Dedifferentiated amniotic fluid mesenchymal stem cell (primary cell): ENCODE results near the gene TTC38.

Source experiments
- DNase-seq: peaks from one replicate; pipeline ENCODE4 v3.0.0-alpha.2; 2016; ENCODE audit errors: extremely low spot score

The TTC38 gene

DNA sequence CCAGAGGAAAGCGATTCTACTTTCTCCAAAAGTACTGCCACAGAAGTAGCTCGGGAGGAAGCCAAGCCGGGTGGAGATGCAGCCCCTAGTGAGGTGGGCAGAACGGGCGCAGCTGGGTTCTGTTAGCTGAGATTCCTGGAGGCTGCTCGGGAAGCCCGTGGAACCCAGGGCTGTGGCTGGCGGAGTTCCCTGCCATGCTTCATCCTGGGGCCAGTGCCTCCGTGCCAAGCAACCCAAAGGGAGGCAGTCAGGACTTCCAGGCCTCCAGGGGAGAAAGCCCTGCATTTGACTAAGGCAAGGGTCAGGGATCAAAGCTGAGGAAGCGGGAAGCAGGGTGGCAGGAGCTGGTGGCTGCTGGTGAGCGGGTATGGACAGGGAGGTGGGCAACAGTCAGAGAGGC lies 61.0 kb downstream of the TTC38 start:
- DNase-seq, result no peak

DNA sequence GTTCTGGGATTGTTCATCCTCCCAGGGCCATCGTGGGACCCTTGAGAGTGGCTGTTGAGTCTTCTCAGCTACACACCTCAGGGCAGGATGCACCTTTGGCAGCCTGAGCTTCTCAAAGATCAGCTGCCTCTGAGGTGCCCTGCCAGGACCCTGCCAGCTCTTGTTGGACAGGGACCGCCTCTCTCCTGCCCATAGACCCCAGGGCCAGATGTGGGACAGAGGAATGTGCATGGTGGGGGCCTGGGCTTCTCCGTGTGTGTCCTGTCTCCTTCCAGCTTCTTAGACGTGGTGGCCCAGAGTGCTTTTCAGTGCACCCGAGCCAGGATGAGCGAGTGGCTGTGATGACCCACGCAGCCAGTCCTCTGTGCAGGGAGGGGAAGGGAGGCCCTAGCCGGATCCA lies 61.8 kb downstream of the TTC38 start:
- DNase-seq, result no peak

DNA sequence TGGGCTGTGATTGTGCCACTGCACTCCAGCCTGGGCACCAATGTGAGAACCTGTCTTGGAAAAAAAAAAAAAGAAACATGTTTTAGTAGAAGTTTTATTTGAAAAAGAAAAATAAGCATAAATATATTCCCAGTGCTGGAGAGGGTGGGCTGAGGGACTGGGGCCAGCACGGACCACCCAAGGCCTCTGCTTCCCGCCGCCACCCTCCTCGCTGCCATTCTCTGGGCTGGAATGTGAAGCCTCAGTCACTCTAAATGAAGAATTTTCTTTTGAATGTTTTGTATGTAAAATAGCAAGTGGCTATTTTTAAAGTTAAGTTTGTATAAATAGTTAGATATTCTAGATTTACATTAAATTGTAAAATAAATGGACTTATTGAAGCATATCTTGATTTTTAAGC lies 62.6 kb downstream of the TTC38 start:
- DNase-seq, result no peak

DNA sequence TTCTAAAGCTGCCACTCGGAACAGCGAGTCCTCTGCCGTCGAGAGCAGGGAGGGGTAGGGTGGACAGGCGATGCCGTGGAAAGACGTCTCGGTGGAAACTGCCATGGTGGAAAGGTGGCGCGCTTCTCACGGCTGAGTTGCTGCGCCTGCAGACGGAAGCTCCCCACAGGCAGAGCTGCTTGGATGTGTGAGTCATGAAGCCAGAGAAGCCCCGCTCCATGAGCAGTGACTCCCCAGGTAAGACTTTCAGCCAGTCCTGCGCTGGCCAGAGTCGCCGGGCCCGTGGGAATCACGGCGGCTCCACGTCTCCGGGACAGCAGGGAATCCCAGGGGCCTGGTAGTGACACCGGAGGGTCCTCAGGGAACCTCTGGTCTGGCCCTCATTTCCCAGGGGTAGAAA lies 63.7 kb downstream of the TTC38 start:
- no peak for DNase-seq

DNA sequence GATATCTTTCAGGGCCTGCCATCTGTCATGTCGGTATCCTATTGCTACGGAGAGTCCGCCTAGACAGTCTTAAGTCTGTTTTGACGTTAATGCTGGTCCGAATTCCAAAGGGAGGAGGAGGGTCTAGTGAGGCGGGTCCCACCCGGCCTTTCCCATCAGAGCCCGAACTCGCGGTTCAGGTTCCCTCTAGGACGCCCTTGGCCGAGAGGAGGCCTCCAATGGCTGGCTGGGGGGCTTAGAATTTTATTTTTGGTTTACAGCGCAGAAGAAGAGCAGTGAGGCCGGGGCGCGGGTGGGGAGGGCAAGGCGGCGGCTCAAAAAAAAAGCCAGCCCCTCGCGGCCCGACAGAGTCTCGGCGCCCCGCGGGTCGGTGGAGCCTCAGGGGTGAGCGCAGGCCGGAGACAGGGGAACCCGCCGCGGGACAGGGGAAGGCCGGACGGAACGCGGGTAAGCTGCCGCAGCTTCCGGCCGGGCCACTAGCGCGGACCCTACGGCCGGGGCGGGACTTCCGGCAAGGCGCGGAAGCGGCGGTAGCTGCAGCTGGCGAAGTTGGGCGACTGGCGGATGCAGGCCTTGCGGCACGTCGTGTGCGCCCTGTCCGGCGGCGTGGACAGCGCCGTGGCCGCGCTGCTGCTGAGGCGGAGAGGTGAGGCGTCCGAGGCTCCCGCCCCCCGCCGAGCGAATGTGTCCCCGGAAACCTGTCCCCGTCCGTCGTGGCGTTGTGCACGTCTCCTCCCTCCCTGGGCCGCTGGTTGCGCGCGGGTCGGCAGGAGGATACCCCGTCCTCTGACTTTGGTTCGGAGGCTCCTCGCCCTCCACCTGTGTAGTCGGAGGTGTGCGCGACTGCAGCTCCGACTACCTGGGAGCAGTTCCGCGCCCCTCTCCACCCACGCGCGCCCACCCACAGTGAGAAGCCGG lies 67.7 kb downstream of the TTC38 start, which contains the start of gene TRMU:
Gene TRMU (plus strand): TSS at position 514 of the 918 bp plus-strand sequence. CDS start 51 bp downstream, at position 565.
- DNase-seq, result peak; percentile 78

DNA sequence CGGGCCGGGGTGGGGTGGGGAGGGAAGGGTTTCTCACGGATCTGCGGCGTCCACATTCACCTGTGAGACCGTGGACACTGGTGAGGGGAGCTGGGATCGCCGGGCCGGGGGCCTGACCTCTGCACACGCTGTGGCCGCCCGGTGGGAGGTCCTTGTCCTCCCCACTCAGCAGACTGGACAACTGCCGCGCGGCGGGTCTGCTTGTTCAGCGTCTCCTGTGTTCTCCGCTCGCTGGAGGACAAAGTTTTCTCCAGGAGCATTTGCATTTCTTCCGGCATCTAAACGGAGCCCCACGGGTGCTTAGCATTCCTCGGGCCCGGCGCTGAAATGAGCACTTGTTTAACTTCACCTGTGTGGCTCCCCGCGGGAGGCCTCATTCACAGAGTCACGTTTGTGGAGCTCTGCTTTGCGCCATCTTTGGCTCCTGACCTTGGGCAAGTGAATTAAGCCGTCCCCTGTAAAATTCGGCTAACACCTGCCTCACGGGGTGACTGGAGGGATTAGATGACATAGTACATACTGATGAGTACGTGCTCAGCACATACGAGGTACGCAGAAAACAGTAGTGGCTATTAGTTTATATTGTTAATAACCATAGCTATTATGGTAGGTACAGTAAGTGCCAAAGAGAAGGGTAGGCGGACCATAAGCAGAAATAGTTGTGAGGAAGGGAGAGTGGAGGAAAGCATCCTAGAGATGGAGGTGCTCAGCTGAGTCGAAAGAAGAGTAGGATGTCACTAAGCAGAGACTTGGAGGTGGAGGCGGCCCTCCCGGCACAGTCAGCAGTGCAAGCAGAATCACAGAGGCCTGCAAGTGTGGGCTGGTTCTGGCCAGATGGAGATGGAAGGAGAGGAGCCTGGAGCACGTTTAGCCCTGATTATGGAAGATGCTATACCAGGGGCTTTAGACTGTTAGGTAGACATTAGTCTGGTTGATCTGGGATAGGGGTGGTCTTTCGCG lies 68.6 kb downstream of the TTC38 start:
- no peak for DNase-seq

DNA sequence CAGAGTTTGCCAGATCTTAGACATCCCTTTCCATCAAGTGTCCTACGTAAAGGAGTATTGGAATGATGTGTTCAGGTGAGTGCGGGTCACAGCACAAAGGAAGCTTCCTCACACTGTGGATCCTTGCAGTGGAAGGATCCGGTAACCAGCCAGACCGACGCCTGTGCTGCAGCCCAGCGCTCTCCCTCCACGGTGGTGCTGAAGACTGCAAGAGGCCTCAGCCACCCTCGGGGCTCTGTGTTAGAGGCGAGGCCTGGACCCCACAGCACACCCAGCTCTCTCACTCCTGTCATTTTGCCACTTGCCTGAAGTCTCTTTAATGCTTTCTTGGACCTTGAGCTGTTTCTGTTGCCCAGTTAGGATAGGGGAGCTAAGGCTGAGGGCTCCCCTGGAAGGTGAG lies 70.1 kb downstream of the TTC38 start:
- no peak for DNase-seq

DNA sequence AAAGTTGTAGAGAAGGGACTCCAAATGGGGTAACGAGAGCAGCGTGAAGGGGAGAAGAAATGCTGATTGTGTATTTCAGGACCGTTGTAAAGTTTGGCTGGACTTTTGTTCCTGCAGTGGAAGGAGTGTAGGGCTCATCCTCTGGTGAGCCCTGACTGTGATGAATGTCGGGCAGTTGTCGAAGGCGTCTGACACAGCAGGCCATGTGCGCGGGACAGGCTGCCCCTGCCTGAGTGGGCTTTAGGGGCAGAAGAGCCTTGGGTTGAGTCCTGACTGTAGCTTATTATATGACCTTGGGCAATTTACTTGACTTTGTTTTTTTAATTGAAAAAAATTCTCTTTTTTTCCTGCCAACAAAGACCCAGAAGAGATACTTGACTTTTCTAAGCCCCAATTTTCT lies 70.8 kb downstream of the TTC38 start:
- no peak for DNase-seq

DNA sequence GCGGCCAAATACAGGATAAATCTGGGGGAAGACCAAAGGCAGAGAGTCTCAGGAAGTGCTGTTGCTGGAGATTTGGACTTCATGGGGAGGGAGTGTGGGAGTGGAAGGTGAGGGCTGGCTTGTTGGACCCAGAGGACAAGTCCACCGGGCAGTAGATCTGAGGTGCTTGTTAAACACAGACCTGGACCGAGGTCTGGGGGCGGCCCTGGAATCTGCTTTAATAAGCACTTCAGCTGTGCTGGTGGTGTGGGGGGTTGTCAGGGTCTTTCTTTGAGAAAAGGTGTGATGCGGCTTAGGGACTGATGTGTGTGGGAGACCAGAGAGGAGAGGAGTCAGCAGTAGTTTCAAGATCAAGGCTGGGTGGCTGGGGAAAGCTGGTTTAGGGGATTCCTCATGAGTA lies 72.1 kb downstream of the TTC38 start:
- no peak for DNase-seq

DNA sequence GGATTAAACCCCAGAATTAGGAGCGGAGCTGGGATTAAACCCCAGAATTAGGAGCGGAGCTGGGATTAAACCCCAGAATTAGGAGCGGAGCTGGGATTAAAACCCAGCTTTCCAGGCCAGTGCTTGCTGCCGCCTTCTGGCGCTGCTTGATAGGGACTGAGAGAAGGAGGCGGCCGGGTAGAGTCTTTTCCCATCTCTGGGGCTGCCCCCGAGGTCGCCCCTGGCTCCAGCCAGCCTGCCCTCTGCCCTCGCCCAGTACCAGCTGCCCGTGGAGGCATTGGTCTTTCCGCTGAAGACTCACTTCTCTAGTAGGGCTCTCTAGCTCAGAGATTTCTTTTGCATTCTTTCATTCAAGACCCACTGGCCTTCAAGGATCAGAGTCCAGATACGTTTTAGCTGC lies 72.9 kb downstream of the TTC38 start:
- DNase-seq, result no peak
